Tibial artery (tissue), 4 donors: ENCODE measurements around the gene EVI2A.

Source experiments
- DNase-seq, 2 donors: peaks; one replicate each; pipeline ENCODE4 v3.0.0-alpha.2; 2019
- H3K27ac ChIP-seq, 2 donors: fragments of 200-600 bp; sonication (generic) in 1 of 2; 1 replicate in 1 of 2; 2 replicates in 1 of 2; pipeline ENCODE4 v1.5.1; 2018 to 2019; ENCODE audit warnings: mild to moderate bottlenecking in 1 of 2
- H3K27me3 ChIP-seq, 2 donors: fragments of 200-600 bp; sonication (generic) in 1 of 2; one replicate each; pipeline versions ENCODE4 v1.5.1 to v1.6.0; 2016 to 2019
- H3K36me3 ChIP-seq, 3 donors: fragments of 200-600 bp; sonication (generic) in 2 of 3; one replicate each; pipeline ENCODE4 v1.5.1; 2016 to 2019; ENCODE audit warnings: mild to moderate bottlenecking in 2 of 3
- H3K4me1 ChIP-seq, 4 donors: fragments of 200-600 bp; sonication (generic) in 2 of 4; 1 replicate in 3 of 4; 2 replicates in 1 of 4; pipeline ENCODE4 v1.5.1; 2016 to 2019
- H3K4me3 ChIP-seq, 2 donors: fragments of 200-600 bp; sonication (generic) in 1 of 2; 1 replicate in 1 of 2; 2 replicates in 1 of 2; pipeline ENCODE4 v1.5.1; 2018 to 2019; ENCODE audit warnings: mild to moderate bottlenecking in 2 of 2
- H3K9me3 ChIP-seq, 3 donors: fragments of 200-600 bp; sonication (generic) in 1 of 3; one replicate each; pipeline ENCODE4 v1.5.1; 2016 to 2019
- CTCF ChIP-seq, 2 experiments: fragments of 200-600 bp in 1 of 2; fragments of 450-650 bp in 1 of 2; IDR thresholded peaks; one replicate each; pipeline ENCODE4 v1.5.1; 2017 to 2019; ENCODE audit warnings: antibody characterized with exemption in 2 of 2, mild to moderate bottlenecking in 1 of 2, moderate library complexity in 1 of 2
- intact Hi-C: fragments of 100-400 bp; cut with DNase I; formaldehyde crosslinking; loops from one replicate; pipeline ENCODE4 v1.15.0; 2023; ENCODE audit warnings: low total_unique reads

The EVI2A gene

GRCh38 chr17:31321481-31321880 is at the start of gene EVI2A:
Gene EVI2A (minus strand): TSS chr17:31321622. CDS start chr17:31319013, 2,609 bp downstream.
- no peaks in the 10 kb centered on the region for H3K27me3 ChIP-seq
- no peak for TF ChIP-seq CTCF (IDR thresholded peaks at IDR 0.05)
- no peak within 1 kb of the TSS for H3K27ac ChIP-seq
- no peaks in the 10 kb centered on the region for H3K9me3 ChIP-seq
- peaks cover 4 to 12% (median 9%) of the 10 kb centered on the region in 3 donors for H3K36me3 ChIP-seq
- H3K4me1 ChIP-seq: no peaks in the 10 kb centered on the region
- peak in 1 of 2 donors; percentile 50 for DNase-seq
- H3K4me3 ChIP-seq: peak within 1 kb of the TSS; percentile 15 to 17
- intact Hi-C loops: no loop called here

- DNase-seq: no peak
- no peaks in the 10 kb centered on the region for H3K9me3 ChIP-seq
- H3K27me3 ChIP-seq: no peaks in the 10 kb centered on the region
- no peak for TF ChIP-seq CTCF (IDR thresholded peaks at IDR 0.05)
- no peak overlapping the region for H3K4me3 ChIP-seq
- intact Hi-C loops: no loop called here
- peaks cover 0 to 29% (median 18%) of the 10 kb centered on the region in 3 donors for H3K36me3 ChIP-seq
- H3K4me1 ChIP-seq: no peaks in the 10 kb centered on the region
- no peak overlapping the region for H3K27ac ChIP-seq
These were observed 47.8 kb upstream of the EVI2A start for GRCh38 chr17:31369266-31369665.

GRCh38 chr17:31366088-31366487 is 44.7 kb upstream of the EVI2A start:
- Histone ChIP-seq H3K4me1 (no peaks in the 10 kb centered on the region), H3K36me3 (peaks cover 13 to 36% (median 20%) of the 10 kb centered on the region in 3 donors), H3K27ac (no peak overlapping the region), H3K9me3 (no peaks in the 10 kb centered on the region), H3K4me3 (no peak overlapping the region), H3K27me3 (no peaks in the 10 kb centered on the region)
- intact Hi-C loops: no loop called here
- DNase-seq: no peak
- TF ChIP-seq CTCF (IDR thresholded peaks at IDR 0.05): no peak

GRCh38 chr17:31364012-31364411 is 42.6 kb upstream of the EVI2A start:
- H3K4me1 ChIP-seq: no peaks in the 10 kb centered on the region
- no peak for TF ChIP-seq CTCF (IDR thresholded peaks at IDR 0.05)
- H3K27ac ChIP-seq: no peak overlapping the region
- no peaks in the 10 kb centered on the region for H3K9me3 ChIP-seq
- H3K36me3 ChIP-seq: peaks cover 26 to 50% (median 27%) of the 10 kb centered on the region in 3 donors
- DNase-seq: no peak
- intact Hi-C loops: no loop called here
- H3K27me3 ChIP-seq: no peaks in the 10 kb centered on the region
- no peak overlapping the region for H3K4me3 ChIP-seq

GRCh38 chr17:31357839-31358394 is 36.5 kb upstream of the EVI2A start:
- intact Hi-C loops: no loop called here
- no peak for DNase-seq
- no peak for TF ChIP-seq CTCF (IDR thresholded peaks at IDR 0.05)

GRCh38 chr17:31357091-31357490 is 35.7 kb upstream of the EVI2A start:
- no peak for TF ChIP-seq CTCF (IDR thresholded peaks at IDR 0.05)
- no peak overlapping the region for H3K27ac ChIP-seq
- intact Hi-C loops: no loop called here
- H3K36me3 ChIP-seq: peaks cover 46 to 90% (median 63%) of the 10 kb centered on the region in 3 donors
- no peaks in the 10 kb centered on the region for H3K27me3 ChIP-seq
- no peaks in the 10 kb centered on the region for H3K4me1 ChIP-seq
- no peak for DNase-seq
- no peak overlapping the region for H3K4me3 ChIP-seq
- H3K9me3 ChIP-seq: no peaks in the 10 kb centered on the region

More at GRCh38 chr17:31357839-31358394, 36.5 kb upstream of the EVI2A start:
- no peaks in the 10 kb centered on the region for H3K27me3 ChIP-seq
- no peak overlapping the region for H3K4me3 ChIP-seq
- no peak overlapping the region for H3K27ac ChIP-seq
- H3K36me3 ChIP-seq: peaks cover 38 to 84% (median 58%) of the 10 kb centered on the region in 3 donors
- H3K4me1 ChIP-seq: no peaks in the 10 kb centered on the region
- H3K9me3 ChIP-seq: no peaks in the 10 kb centered on the region
